Activated effector memory CD4-positive, alpha-beta T cell treated with anti-CD3 and anti-CD28 coated beads, Interleukin-2, amount 50 U/mL, for 16 hours (primary cell): ENCODE data around the gene MS4A6A.

Experiments
- DNase-seq: peaks from one replicate; pipeline ENCODE4 v3.0.0-alpha.2; 2020

MS4A6A gene

GRCh38 chr11:60127311-60127811, 55.5 kb downstream of the MS4A6A start:
- DNase-seq = no peak

GRCh38 chr11:60125956-60126585, 56.8 kb downstream of the MS4A6A start:
- no peak for DNase-seq

GRCh38 chr11:60124802-60125432, 58.0 kb downstream of the MS4A6A start:
- no peak for DNase-seq
